ENCODE measurements around the gene DOCK4.

DNA sequence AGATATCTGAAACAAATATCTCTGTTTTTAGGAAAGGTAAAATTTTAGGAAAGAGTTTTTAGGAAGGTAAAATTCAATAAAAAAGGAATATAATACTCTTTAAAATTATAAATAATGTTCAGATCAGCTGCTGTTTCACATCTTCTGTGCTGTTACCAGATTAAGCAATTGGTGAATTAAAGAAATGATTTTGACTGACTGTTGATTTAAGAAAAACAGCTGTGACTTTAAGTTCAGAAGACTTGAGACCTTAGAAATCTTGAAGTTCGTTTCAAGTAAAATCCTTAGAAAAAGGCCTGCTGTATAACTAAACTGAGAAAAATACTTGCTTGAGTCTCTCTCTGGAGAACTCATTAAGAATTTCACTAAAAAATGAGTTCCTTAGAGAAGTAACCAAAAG is 250.6 kb downstream of the DOCK4 start:
- TF ChIP-seq EZH2 (IDR thresholded peaks at IDR 0.05; ENCODE audit: insufficient read depth, poor library complexity, severe bottlenecking) (no peak), EZH2phosphoT487 (IDR thresholded peaks at IDR 0.05; ENCODE audit: insufficient read depth, low read depth) (no peak)
